Measurements from ENCODE around the gene CREB3. TPM values are rescaled to one million over a fixed set of nuclear protein-coding genes. Genes with fewer than 3 reads are reported as not detected.
A peak's percentile ranks its signal among the peaks of the same experiment; 100 is the strongest.

Gene CREB3
- total RNA-seq, 3 donors from 2014 or later: 46.4 to 49.9 (median 47.2) TPM

DNA sequence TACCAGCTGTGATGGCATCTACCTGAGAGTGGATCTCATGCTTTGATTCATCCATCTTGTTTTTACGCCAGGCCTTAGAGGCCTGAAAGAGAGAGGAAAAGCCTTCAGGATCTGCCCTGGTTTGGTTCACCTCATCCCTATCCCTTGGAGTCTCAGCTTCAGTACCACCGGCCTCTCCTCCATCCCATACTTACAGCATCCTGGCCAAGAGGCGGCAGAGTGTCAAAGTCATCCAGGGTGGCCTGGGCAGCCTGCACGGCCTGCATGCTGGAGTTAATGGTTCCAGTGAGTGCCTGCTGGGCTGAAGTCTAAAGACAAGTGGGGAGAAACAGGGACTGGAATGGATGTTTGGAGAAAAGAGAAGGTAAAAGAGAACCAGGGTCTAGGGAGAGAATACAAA, 12.9 kb upstream of the CREB3 start:
- DNase-seq (ENCODE audit: low spot score in 2 of 2): no peak
- intact Hi-C loops (cut with DNase I; ENCODE audit: low total_unique reads): no loop called here
- H3K27me3 ChIP-seq: no peaks in the 10 kb centered on the region
- H3K9me3 ChIP-seq: no peaks in the 10 kb centered on the region
- H3K36me3 ChIP-seq: peaks cover 20% of the 10 kb centered on the region
- H3K27ac ChIP-seq: no peak overlapping the region
- H3K4me3 ChIP-seq: no peak overlapping the region
- TF ChIP-seq, protein P1, sequence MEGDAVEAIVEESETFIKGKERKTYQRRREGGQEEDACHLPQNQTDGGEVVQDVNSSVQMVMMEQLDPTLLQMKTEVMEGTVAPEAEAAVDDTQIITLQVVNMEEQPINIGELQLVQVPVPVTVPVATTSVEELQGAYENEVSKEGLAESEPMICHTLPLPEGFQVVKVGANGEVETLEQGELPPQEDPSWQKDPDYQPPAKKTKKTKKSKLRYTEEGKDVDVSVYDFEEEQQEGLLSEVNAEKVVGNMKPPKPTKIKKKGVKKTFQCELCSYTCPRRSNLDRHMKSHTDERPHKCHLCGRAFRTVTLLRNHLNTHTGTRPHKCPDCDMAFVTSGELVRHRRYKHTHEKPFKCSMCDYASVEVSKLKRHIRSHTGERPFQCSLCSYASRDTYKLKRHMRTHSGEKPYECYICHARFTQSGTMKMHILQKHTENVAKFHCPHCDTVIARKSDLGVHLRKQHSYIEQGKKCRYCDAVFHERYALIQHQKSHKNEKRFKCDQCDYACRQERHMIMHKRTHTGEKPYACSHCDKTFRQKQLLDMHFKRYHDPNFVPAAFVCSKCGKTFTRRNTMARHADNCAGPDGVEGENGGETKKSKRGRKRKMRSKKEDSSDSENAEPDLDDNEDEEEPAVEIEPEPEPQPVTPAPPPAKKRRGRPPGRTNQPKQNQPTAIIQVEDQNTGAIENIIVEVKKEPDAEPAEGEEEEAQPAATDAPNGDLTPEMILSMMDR (IDR thresholded peaks at IDR 0.05): no peak
- no peak for TF ChIP-seq POLR2A (IDR thresholded peaks at IDR 0.05)
- TF ChIP-seq POLR2AphosphoS5 (IDR thresholded peaks at IDR 0.05): no peak
- H3K4me1 ChIP-seq: no peaks in the 10 kb centered on the region

DNA sequence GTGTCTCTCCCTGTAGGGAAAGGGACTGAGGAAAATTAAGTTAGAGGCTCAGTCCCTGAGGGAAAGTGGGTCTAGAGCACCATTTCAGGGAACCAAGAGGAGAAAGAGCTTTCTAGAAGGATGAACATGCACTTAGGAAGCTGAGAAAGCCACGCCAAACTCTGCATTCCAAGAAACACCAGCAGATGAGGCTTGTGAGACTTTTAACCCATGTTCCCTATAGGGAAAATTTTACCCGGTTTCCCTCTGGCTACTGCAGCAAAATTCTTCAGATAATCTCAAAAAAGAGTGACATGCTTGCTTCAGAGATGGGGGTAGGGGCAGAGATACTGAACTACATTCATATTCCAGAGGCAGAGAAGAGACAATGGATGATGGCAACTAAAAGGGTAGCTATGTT, 9.0 kb upstream of the CREB3 start:
- H3K27ac ChIP-seq: no peak overlapping the region
- H3K36me3 ChIP-seq: peaks cover 23% of the 10 kb centered on the region

DNA sequence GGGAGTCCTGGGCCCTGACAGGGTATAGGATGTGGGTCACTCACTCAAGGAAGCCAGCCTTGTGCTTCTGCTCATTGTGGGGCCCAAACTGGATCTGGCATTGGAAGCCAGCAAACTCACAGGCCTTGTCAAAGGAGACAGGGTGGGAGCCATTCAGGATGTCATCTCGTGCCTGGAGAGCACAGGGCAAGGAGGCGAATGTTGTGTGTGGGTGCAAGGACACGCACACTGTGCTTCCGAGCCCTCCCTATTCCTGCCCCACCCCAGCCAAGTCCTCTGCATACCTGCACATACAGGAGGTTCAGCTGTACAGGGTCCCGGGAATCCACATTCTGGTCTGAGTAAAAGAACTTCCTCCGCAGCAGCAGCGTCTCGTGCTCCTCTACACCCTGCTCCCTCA, 8.6 kb upstream of the CREB3 start:
- intact Hi-C loops (cut with DNase I; ENCODE audit: low total_unique reads): no loop called here
- TF ChIP-seq POLR2AphosphoS5 (IDR thresholded peaks at IDR 0.05) (no peak), POLR2A (IDR thresholded peaks at IDR 0.05) (no peak)
- peaks cover 6 to 17% of the 10 kb centered on the region in 2 donors for H3K4me1 ChIP-seq
- no peak for DNase-seq (ENCODE audit: low spot score in 2 of 2)
- no peaks in the 10 kb centered on the region for H3K27me3 ChIP-seq
- no peak overlapping the region for H3K4me3 ChIP-seq
- peaks cover 20% of the 10 kb centered on the region for H3K36me3 ChIP-seq
- H3K27ac ChIP-seq: no peak overlapping the region
- H3K9me3 ChIP-seq: no peaks in the 10 kb centered on the region

More for the DNA sequence above, 9.0 kb upstream of the CREB3 start:
- DNase-seq (ENCODE audit: low spot score in 2 of 2): no peak
- Histone ChIP-seq H3K4me3 (no peak overlapping the region), H3K9me3 (no peaks in the 10 kb centered on the region), H3K4me1 (peaks cover 6 to 14% of the 10 kb centered on the region in 2 donors), H3K27me3 (no peaks in the 10 kb centered on the region)
- TF ChIP-seq, protein P1 (IDR thresholded peaks at IDR 0.05): no peak
- TF ChIP-seq POLR2A (IDR thresholded peaks at IDR 0.05) (no peak), POLR2AphosphoS5 (IDR thresholded peaks at IDR 0.05) (no peak)
- intact Hi-C loops (cut with DNase I; ENCODE audit: low total_unique reads): no loop called here

DNA sequence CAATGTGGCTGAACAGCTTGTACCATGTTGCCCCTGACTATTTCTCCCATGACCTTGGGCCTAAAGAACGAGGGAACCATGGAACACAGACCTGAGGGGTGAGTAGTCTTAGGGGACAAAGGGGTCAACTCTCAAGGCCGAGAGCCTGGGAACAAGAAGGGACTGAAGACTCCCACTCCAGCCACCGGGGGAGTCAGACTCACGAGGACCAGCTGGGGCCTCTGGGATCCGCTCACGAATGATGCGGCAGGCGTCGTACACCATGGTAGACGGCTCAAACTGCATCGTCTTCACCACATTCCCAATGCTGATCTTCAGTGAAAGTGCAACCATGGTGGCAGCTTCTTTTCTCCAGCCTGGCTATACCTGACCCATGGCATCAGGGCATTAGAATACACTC, 7.1 kb upstream of the CREB3 start:
- no peak for DNase-seq (ENCODE audit: low spot score in 2 of 2)
- H3K4me1 ChIP-seq: peaks cover 13 to 17% of the 10 kb centered on the region in 2 donors
- peaks cover 10% of the 10 kb centered on the region for H3K36me3 ChIP-seq
- intact Hi-C loops (cut with DNase I; ENCODE audit: low total_unique reads): no loop called here
- H3K27me3 ChIP-seq: no peaks in the 10 kb centered on the region
- H3K9me3 ChIP-seq: no peaks in the 10 kb centered on the region
- H3K27ac ChIP-seq: no peak overlapping the region
- no peak overlapping the region for H3K4me3 ChIP-seq
- no peak for TF ChIP-seq POLR2AphosphoS5 (IDR thresholded peaks at IDR 0.05)

DNA sequence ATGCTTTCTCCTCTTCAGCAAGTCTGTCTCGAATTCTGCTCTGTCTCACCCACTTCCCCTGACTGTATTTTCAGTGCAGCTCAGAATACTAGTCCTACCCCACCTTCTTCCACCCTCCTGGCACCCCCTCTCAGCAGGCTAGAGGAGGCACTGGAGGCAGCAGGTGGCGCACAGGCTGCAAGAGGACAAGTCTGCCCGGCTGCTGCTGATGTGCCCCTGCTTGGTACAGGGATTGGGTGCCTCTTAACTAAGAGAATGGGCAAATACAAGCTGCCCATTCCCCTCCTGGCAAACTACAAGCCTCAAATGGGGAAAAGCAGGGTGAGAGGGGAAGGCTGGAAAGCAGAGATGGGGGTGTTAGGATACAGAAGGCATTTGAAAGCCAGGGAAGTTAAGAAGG, 5.5 kb upstream of the CREB3 start:
- no peak for DNase-seq (ENCODE audit: low spot score in 2 of 2)
- peak overlapping the region; percentile 98 to 99 for H3K27ac ChIP-seq
- peak overlapping the region in 1 of 3 donors; percentile 74 for H3K4me3 ChIP-seq
- H3K36me3 ChIP-seq: peaks cover 10% of the 10 kb centered on the region
- TF ChIP-seq, protein P1 (IDR thresholded peaks at IDR 0.05): no peak
- TF ChIP-seq POLR2AphosphoS5 (IDR thresholded peaks at IDR 0.05) (no peak), POLR2A (IDR thresholded peaks at IDR 0.05) (no peak)
- no peaks in the 10 kb centered on the region for H3K9me3 ChIP-seq
- H3K27me3 ChIP-seq: no peaks in the 10 kb centered on the region
- intact Hi-C loops (cut with DNase I; ENCODE audit: low total_unique reads): no loop called here
- H3K4me1 ChIP-seq: peaks cover 13 to 23% of the 10 kb centered on the region in 2 donors

DNA sequence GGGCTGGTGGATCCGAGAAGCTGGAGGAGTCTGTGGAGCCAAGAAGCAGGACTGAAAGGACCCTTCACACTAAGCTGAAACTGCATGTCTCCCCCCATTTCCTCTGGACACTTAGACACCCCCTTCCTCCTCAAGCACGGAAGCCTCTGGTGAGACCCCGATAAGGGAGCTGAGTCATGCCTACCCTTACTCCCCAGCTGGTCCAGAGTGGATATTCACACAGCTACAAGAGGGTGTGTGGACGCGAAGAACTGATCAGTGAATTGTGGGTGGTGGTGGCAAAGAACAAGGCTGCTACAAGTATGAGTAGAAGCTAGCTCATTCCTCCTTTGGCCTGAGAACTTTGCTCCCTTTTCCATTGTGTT, 4.8 kb upstream of the CREB3 start:
- Histone ChIP-seq H3K9me3 (no peaks in the 10 kb centered on the region), H3K27me3 (no peaks in the 10 kb centered on the region), H3K27ac (peak overlapping the region; percentile 98 to 99), H3K36me3 (peaks cover 10% of the 10 kb centered on the region), H3K4me1 (peaks cover 13 to 23% of the 10 kb centered on the region in 2 donors), H3K4me3 (peak overlapping the region; percentile 5 to 82 (median 74))
- intact Hi-C loops (cut with DNase I; ENCODE audit: low total_unique reads): no loop called here
- TF ChIP-seq POLR2A (IDR thresholded peaks at IDR 0.05) (no peak), POLR2AphosphoS5 (IDR thresholded peaks at IDR 0.05) (no peak)
- TF ChIP-seq, protein P1 (IDR thresholded peaks at IDR 0.05): no peak
- DNase-seq (ENCODE audit: low spot score in 2 of 2): no peak

Measured in breast epithelium (tissue), 4 donors.